Neural progenitor cell (in vitro differentiated cells): ENCODE results near the gene MYD88.

Experiments used
- CTCF ChIP-seq: fragments of 200-600 bp; sonication (generic); IDR thresholded peaks from 2 replicates; pipeline ENCODE4 v1.5.1; 2017; ENCODE audit warnings: antibody characterized with exemption, mild to moderate bottlenecking
- EZH2 ChIP-seq: fragments of 200-600 bp; sonication (generic); IDR thresholded peaks from 2 replicates; pipeline ENCODE4 v1.6.1; 2017; ENCODE audit warnings: antibody characterized with exemption, mild to moderate bottlenecking, moderate library complexity
- EZH2phosphoT487 ChIP-seq: fragments of 200-600 bp; sonication (generic); IDR thresholded peaks from 2 replicates; pipeline ENCODE4 v1.6.1; 2017; ENCODE audit warnings: antibody characterized with exemption

GRCh38 chr3:38149708-38150107, 11.2 kb downstream of the MYD88 start:
- TF ChIP-seq CTCF (no peak), EZH2 (no peak), EZH2phosphoT487 (no peak)
